Tibial nerve (tissue), 4 donors: Measurements from ENCODE around the gene NOTCH2. TPM values are rescaled to one million over a fixed set of nuclear protein-coding genes. Genes with fewer than 3 reads are reported as not detected.

ENCODE experiments used
- DNase-seq, 2 donors: peaks; one replicate each; pipeline ENCODE4 v3.0.0-alpha.2; 2019; ENCODE audit warnings: low spot score in 2 of 2
- H3K27ac ChIP-seq, 4 donors: fragments of 200-600 bp; sonication (generic) in 3 of 4; one replicate each; pipeline ENCODE4 v1.5.1; 2017 to 2019; ENCODE audit warnings: mild to moderate bottlenecking in 1 of 4
- H3K27me3 ChIP-seq, 2 donors: fragments of 200-600 bp; sonication (generic) in 1 of 2; one replicate each; pipeline versions ENCODE4 v1.5.1 to v1.6.0; 2017 to 2019
- H3K36me3 ChIP-seq, 3 donors: fragments of 200-600 bp; sonication (generic); one replicate each; pipeline ENCODE4 v1.5.1; 2018 to 2019
- H3K4me1 ChIP-seq, 4 donors: fragments of 200-600 bp; sonication (generic) in 3 of 4; one replicate each; pipeline ENCODE4 v1.5.1; 2017 to 2019
- H3K4me3 ChIP-seq, 4 donors: fragments of 200-600 bp; sonication (generic) in 3 of 4; one replicate each; pipeline ENCODE4 v1.5.1; 2017 to 2019; ENCODE audit warnings: mild to moderate bottlenecking in 1 of 4, moderate library complexity in 1 of 4
- H3K9me3 ChIP-seq, 4 donors: fragments of 200-600 bp; sonication (generic) in 3 of 4; one replicate each; pipeline ENCODE4 v1.5.1; 2017 to 2019
- CTCF ChIP-seq, 5 experiments: fragments of 200-600 bp in 3 of 5; fragments of 450-650 bp in 2 of 5; sonication (generic) in 3 of 5; IDR thresholded peaks; one replicate each; pipeline ENCODE4 v1.5.1; 2016 to 2019; ENCODE audit warnings: antibody characterized with exemption in 5 of 5, mild to moderate bottlenecking in 3 of 5, moderate library complexity in 2 of 5
- EP300 ChIP-seq, 2 donors: sonication (generic); formaldehyde crosslinking; IDR thresholded peaks; one replicate each; pipeline ENCODE4 v1.6.1; 2017; ENCODE audit warnings: antibody characterized with exemption in 2 of 2, mild to moderate bottlenecking in 1 of 2
- POLR2A ChIP-seq, 2 donors: fragments of 450-650 bp; IDR thresholded peaks; one replicate each; pipeline ENCODE4 v1.6.1; 2017; ENCODE audit warnings: antibody characterized with exemption in 2 of 2, mild to moderate bottlenecking in 2 of 2, moderate library complexity in 2 of 2
- WGBS, 2 donors: methylation state at CpG; one replicate each; pipeline ENCODE4 v1.1.5; 2018; 5-methylcytosine and 5-hydroxymethylcytosine counted together
- total RNA-seq, 4 donors: library from RNA; depleted of rRNA; stranded (reverse); fragments of >200 nt; gene quantifications; one replicate each; pipeline ENCODE4 v1.1.0, GENCODE V29; 2016

Gene NOTCH2
- total RNA-seq, 4 donors from 2014 or later: 86.7 to 110 (median 106) TPM

GRCh38 chr1:119866451-119866850 lies 203.0 kb downstream of the NOTCH2 start:
- TF ChIP-seq POLR2A (IDR thresholded peaks at IDR 0.05) (no peak), CTCF (IDR thresholded peaks at IDR 0.05) (no peak), EP300 (IDR thresholded peaks at IDR 0.05) (no peak)
- Histone ChIP-seq H3K4me3 (no peak overlapping the region), H3K4me1 (peaks cover 0 to 5% (median 0%) of the 10 kb centered on the region in 4 donors), H3K27ac (no peak overlapping the region), H3K36me3 (no peaks in the 10 kb centered on the region), H3K27me3 (no peaks in the 10 kb centered on the region), H3K9me3 (no peaks in the 10 kb centered on the region)
- DNase-seq: no peak
- WGBS, 2 donors: 55 to 73% methylated on average over 3 of the region's 3 CpGs

GRCh38 chr1:119865627-119866026 lies 203.8 kb downstream of the NOTCH2 start:
- no peak for DNase-seq
- no peak overlapping the region for H3K4me3 ChIP-seq
- H3K27me3 ChIP-seq: no peaks in the 10 kb centered on the region
- no peak overlapping the region for H3K27ac ChIP-seq
- TF ChIP-seq CTCF (IDR thresholded peaks at IDR 0.05) (no peak), POLR2A (IDR thresholded peaks at IDR 0.05) (no peak), EP300 (IDR thresholded peaks at IDR 0.05) (no peak)
- H3K4me1 ChIP-seq: no peaks in the 10 kb centered on the region
- H3K9me3 ChIP-seq: no peaks in the 10 kb centered on the region
- H3K36me3 ChIP-seq: no peaks in the 10 kb centered on the region
- WGBS, 2 donors: 35 to 43% methylated on average over 4 of the region's 4 CpGs

- Histone ChIP-seq H3K36me3 (no peaks in the 10 kb centered on the region), H3K4me1 (no peaks in the 10 kb centered on the region), H3K4me3 (no peak overlapping the region), H3K27ac (no peak overlapping the region), H3K9me3 (no peaks in the 10 kb centered on the region), H3K27me3 (no peaks in the 10 kb centered on the region)
- no peak for DNase-seq
- TF ChIP-seq EP300 (IDR thresholded peaks at IDR 0.05) (no peak), CTCF (IDR thresholded peaks at IDR 0.05) (no peak), POLR2A (IDR thresholded peaks at IDR 0.05) (no peak)
Observed at GRCh38 chr1:119862276-119862675, 207.2 kb downstream of the NOTCH2 start.

Other genes starting within 250 kb of the NOTCH2 start
- gene ADAM30, start 173.1 kb downstream of the NOTCH2 start, total RNA-seq: not detected
- 10 to 100 TPM; 22.5 to 27.7 (median 24.8) TPM for gene SEC22B, start 106.9 kb upstream of the NOTCH2 start, total RNA-seq